Upper lobe of right lung (tissue), 1 donor: ENCODE measurements around the gene PLIN3. TPM values are rescaled to one million over a fixed set of nuclear protein-coding genes. Genes with fewer than 3 reads are reported as not detected.

Experiments
- ATAC-seq: fragments of 200-7000 bp; cut with Tn5 transposase; one replicate; pipeline ENCODE4 v1.9.1; 2020; ENCODE audit warnings: mild to moderate bottlenecking, moderate library complexity
- DNase-seq: peaks from one replicate; pipeline ENCODE4 v3.0.0-alpha.2; 2020
- H3K27ac ChIP-seq: fragments of 200-600 bp; one replicate; pipeline ENCODE4 v1.8.0; 2022
- H3K27me3 ChIP-seq: fragments of 200-600 bp; one replicate; pipeline ENCODE4 v1.8.0; 2022; ENCODE audit warnings: mild to moderate bottlenecking
- H3K36me3 ChIP-seq: fragments of 200-600 bp; one replicate; pipeline ENCODE4 v1.8.0; 2022
- H3K4me1 ChIP-seq: fragments of 200-600 bp; one replicate; pipeline ENCODE4 v1.8.0; 2022
- H3K4me3 ChIP-seq: fragments of 200-600 bp; one replicate; pipeline ENCODE4 v1.8.0; 2022; ENCODE audit warnings: mild to moderate bottlenecking
- H3K9me3 ChIP-seq: fragments of 200-600 bp; one replicate; pipeline ENCODE4 v1.8.0; 2022
- CTCF ChIP-seq: fragments of 200-600 bp; IDR thresholded peaks from one replicate; pipeline ENCODE4 v1.8.0; 2022; ENCODE audit warnings: antibody characterized with exemption
- intact Hi-C: fragments of 100-400 bp; cut with DNase I; formaldehyde crosslinking; loops from one replicate; pipeline ENCODE4 v1.11.0; 2022
- total RNA-seq: library from RNA; stranded (reverse); fragmentation: NEBNext Ultra II Directional; extraction: Animal tissue kit (Norgen Biotek cat#: 25700); gene quantifications from one replicate; pipeline ENCODE4 v1.2.1, GENCODE V29; 2021
- donor health status: DM: no; HTN: yes; CAD: no; lungs with severe emphysema.

PLIN3 gene
- total RNA-seq, 1 donor from 2014 or later, result 31.9 TPM

GRCh38 chr19:4817467-4818277 lies 49.8 kb downstream of the PLIN3 start:
- intact Hi-C loops, result no loop called here
- peaks cover 13% of the 10 kb centered on the region for H3K4me1 ChIP-seq
- ATAC-seq (no peak), DNase-seq (no peak)
- no peak for TF ChIP-seq CTCF
- H3K36me3 ChIP-seq, result peaks cover 11% of the 10 kb centered on the region
- no peaks in the 10 kb centered on the region for H3K9me3 ChIP-seq
- H3K27ac ChIP-seq, result no peak overlapping the region
- H3K4me3 ChIP-seq, result no peak overlapping the region
- H3K27me3 ChIP-seq, result no peaks in the 10 kb centered on the region

- Histone ChIP-seq H3K4me1 (peaks cover 16% of the 10 kb centered on the region), H3K4me3 (no peak overlapping the region), H3K9me3 (no peaks in the 10 kb centered on the region), H3K27me3 (no peaks in the 10 kb centered on the region), H3K27ac (no peak overlapping the region), H3K36me3 (peaks cover 11% of the 10 kb centered on the region)
- TF ChIP-seq CTCF, result no peak
- ATAC-seq (no peak), DNase-seq (no peak)
- intact Hi-C loops, result no loop called here
Measured at GRCh38 chr19:4816950-4817278, 50.6 kb downstream of the PLIN3 start.

GRCh38 chr19:4816202-4816949 lies 51.1 kb downstream of the PLIN3 start:
- ATAC-seq (no peak), DNase-seq (no peak)
- Histone ChIP-seq H3K9me3 (no peaks in the 10 kb centered on the region), H3K4me1 (peaks cover 16% of the 10 kb centered on the region), H3K36me3 (peaks cover 11% of the 10 kb centered on the region), H3K4me3 (no peak overlapping the region), H3K27ac (peak overlapping the region; percentile 76), H3K27me3 (no peaks in the 10 kb centered on the region)
- no peak for TF ChIP-seq CTCF
- intact Hi-C loops, result no loop called here

GRCh38 chr19:4815426-4816201 lies 51.9 kb downstream of the PLIN3 start:
- no peaks in the 10 kb centered on the region for H3K27me3 ChIP-seq
- H3K9me3 ChIP-seq, result no peaks in the 10 kb centered on the region
- no peak for TF ChIP-seq CTCF
- H3K27ac ChIP-seq, result peak overlapping the region; percentile 76
- peaks cover 16% of the 10 kb centered on the region for H3K4me1 ChIP-seq
- H3K36me3 ChIP-seq, result peaks cover 11% of the 10 kb centered on the region
- DNase-seq (peak; percentile 90), ATAC-seq (peak; percentile 93)
- H3K4me3 ChIP-seq, result peak overlapping the region; percentile 35
- intact Hi-C loops, result no loop called here

- intact Hi-C loops, result no loop called here
- H3K4me1 ChIP-seq, result peaks cover 16% of the 10 kb centered on the region
- H3K36me3 ChIP-seq, result peaks cover 11% of the 10 kb centered on the region
- no peak for TF ChIP-seq CTCF
- peak overlapping the region; percentile 35 for H3K4me3 ChIP-seq
- H3K9me3 ChIP-seq, result no peaks in the 10 kb centered on the region
- DNase-seq (no peak), ATAC-seq (no peak)
- no peak overlapping the region for H3K27ac ChIP-seq
- no peaks in the 10 kb centered on the region for H3K27me3 ChIP-seq
Measured at GRCh38 chr19:4814625-4815425, 52.6 kb downstream of the PLIN3 start.
